Stomach (tissue), 9 donors: ENCODE measurements around the gene GRAMD1B. TPM values are rescaled to one million over a fixed set of nuclear protein-coding genes. Genes with fewer than 3 reads are reported as not detected.
"Not testable (repeated sequence)": the region's sequence is repeated elsewhere in the genome, so short reads cannot be mapped to it uniquely, and the experiment has no call there.

ENCODE experiments used
- DNase-seq, 2 donors: peaks; one replicate each; pipeline versions ENCODE4 v3.0.0 to v3.0.0-alpha.2; 2013 to 2019
- H3K27ac ChIP-seq, 5 donors: fragments of 200-600 bp in 4 of 5; sonication (generic) in 4 of 5; one replicate each; pipeline ENCODE4 v1.5.1; 2013 to 2019; ENCODE audit warnings: mild to moderate bottlenecking in 1 of 5, moderate library complexity in 1 of 5
- H3K27me3 ChIP-seq, 3 donors: fragments of 200-600 bp; sonication (generic); one replicate each; pipeline ENCODE4 v1.5.1; 2017 to 2019; ENCODE audit warnings: mixed run types in 1 of 3
- H3K36me3 ChIP-seq, 4 donors: fragments of 200-600 bp; sonication (generic); 1 replicate in 3 of 4; 2 replicates in 1 of 4; pipeline ENCODE4 v1.5.1; 2016 to 2019
- H3K4me1 ChIP-seq, 4 donors: fragments of 200-600 bp; sonication (generic); one replicate each; pipeline ENCODE4 v1.5.1; 2016 to 2019
- H3K4me3 ChIP-seq, 4 donors: fragments of 200-600 bp; sonication (generic) in 3 of 4; one replicate each; pipeline ENCODE4 v1.5.1; 2016 to 2019; ENCODE audit warnings: mild to moderate bottlenecking in 1 of 4
- H3K9me3 ChIP-seq, 4 donors: fragments of 200-600 bp; sonication (generic); one replicate each; pipeline ENCODE4 v1.5.1; 2016 to 2019
- EP300 ChIP-seq: sonication (generic); formaldehyde crosslinking; IDR thresholded peaks from one replicate; pipeline ENCODE4 v1.6.1; 2017; ENCODE audit warnings: antibody characterized with exemption
- POLR2A ChIP-seq, 4 donors: fragments of 450-650 bp; IDR thresholded peaks; one replicate each; pipeline ENCODE4 v1.6.1; 2016; ENCODE audit warnings: antibody characterized with exemption in 4 of 4, control low read depth in 2 of 4, mild to moderate bottlenecking in 1 of 4, moderate library complexity in 1 of 4
- POLR2AphosphoS5 ChIP-seq, 3 donors: sonication (generic); formaldehyde crosslinking; IDR thresholded peaks; one replicate each; pipeline ENCODE4 v1.6.1; 2016; ENCODE audit warnings: antibody characterized with exemption in 3 of 3
- WGBS, 5 donors: extraction: QIAGEN DNeasy Blood & Tissue Kit in 3 of 5; methylation state at CpG; one replicate each; pipeline versions ENCODE4 v1.1.5 to v1.1.7; 2013 to 2018; 5-methylcytosine and 5-hydroxymethylcytosine counted together
- intact Hi-C: fragments of 100-400 bp; cut with DNase I; formaldehyde crosslinking; loops from one replicate; pipeline ENCODE4 v1.15.1; 2023; ENCODE audit warnings: low total_unique reads
- polyA plus RNA-seq, 3 donors: library from polyadenylated mRNA; stranded (reverse); fragments of 200-250 nt; gene quantifications; one replicate each; pipeline ENCODE4 v1.2.3, GENCODE V29; 2013
- total RNA-seq, 5 donors: library from RNA; depleted of rRNA; stranded (reverse); fragments of >200 nt; gene quantifications; one replicate each; pipeline versions ENCODE4 v1.1.0 to v1.2.3, GENCODE V29; 2014 to 2016
- TF ChIP-seq, protein P1 (sequence below), 7 experiments: fragments of 450-650 bp in 4 of 7; fragments of 200-600 bp in 3 of 7; sonication (generic) in 3 of 7; IDR thresholded peaks; one replicate each; pipeline ENCODE4 v1.5.1; 2016 to 2019; ENCODE audit warnings: antibody characterized with exemption in 7 of 7, control low read depth in 2 of 7, mild to moderate bottlenecking in 1 of 7
- donor health status: healthy with polysubstance abuse.
- donor health status: Bipolar disorder and iron deficiency.
- donor health status: healthy.

Gene GRAMD1B
- total and polyA plus RNA-seq, 8 donors: 0.58 to 39.7 (median 12.2) TPM

DNA sequence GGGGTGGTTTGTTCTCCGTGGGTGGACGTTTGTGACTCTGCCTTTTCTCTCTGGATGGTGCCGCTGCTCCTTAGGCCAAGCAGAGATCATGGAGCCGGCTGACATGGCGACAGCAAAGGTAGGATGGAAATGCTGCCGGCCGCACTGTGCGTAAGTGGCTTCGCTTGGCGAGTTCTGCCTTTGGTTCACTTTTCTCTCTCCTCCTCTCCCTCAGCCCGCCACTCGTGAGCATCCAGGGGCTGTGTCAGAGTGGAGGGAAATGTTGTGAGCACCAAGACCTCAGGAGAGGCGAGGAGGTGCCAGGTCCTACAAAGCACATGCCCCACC is 80.5 kb downstream of the GRAMD1B start:
- no peak for DNase-seq
- intact Hi-C loops: loop anchor here (10.0 kb wide), 1 partner anchor 204 kb away; no protein-coding TSS in a partner anchor
- Histone ChIP-seq H3K27ac (no peak overlapping the region), H3K9me3 (no peaks in the 10 kb centered on the region), H3K4me3 (no peak overlapping the region), H3K36me3 (no peaks in the 10 kb centered on the region), H3K27me3 (no peaks in the 10 kb centered on the region), H3K4me1 (peaks cover 0 to 6% (median 0%) of the 10 kb centered on the region in 4 donors)
- 89 to 95% (median 92%) methylated on average over 12 to 13 of the region's 13 CpGs for WGBS, 5 donors
- no peak for TF ChIP-seq EP300
- no peak for TF ChIP-seq POLR2AphosphoS5 (IDR thresholded peaks at IDR 0.05)
- TF ChIP-seq, protein P1, sequence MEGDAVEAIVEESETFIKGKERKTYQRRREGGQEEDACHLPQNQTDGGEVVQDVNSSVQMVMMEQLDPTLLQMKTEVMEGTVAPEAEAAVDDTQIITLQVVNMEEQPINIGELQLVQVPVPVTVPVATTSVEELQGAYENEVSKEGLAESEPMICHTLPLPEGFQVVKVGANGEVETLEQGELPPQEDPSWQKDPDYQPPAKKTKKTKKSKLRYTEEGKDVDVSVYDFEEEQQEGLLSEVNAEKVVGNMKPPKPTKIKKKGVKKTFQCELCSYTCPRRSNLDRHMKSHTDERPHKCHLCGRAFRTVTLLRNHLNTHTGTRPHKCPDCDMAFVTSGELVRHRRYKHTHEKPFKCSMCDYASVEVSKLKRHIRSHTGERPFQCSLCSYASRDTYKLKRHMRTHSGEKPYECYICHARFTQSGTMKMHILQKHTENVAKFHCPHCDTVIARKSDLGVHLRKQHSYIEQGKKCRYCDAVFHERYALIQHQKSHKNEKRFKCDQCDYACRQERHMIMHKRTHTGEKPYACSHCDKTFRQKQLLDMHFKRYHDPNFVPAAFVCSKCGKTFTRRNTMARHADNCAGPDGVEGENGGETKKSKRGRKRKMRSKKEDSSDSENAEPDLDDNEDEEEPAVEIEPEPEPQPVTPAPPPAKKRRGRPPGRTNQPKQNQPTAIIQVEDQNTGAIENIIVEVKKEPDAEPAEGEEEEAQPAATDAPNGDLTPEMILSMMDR (IDR thresholded peaks at IDR 0.05): no peak
- TF ChIP-seq POLR2A (IDR thresholded peaks at IDR 0.05): no peak

DNA sequence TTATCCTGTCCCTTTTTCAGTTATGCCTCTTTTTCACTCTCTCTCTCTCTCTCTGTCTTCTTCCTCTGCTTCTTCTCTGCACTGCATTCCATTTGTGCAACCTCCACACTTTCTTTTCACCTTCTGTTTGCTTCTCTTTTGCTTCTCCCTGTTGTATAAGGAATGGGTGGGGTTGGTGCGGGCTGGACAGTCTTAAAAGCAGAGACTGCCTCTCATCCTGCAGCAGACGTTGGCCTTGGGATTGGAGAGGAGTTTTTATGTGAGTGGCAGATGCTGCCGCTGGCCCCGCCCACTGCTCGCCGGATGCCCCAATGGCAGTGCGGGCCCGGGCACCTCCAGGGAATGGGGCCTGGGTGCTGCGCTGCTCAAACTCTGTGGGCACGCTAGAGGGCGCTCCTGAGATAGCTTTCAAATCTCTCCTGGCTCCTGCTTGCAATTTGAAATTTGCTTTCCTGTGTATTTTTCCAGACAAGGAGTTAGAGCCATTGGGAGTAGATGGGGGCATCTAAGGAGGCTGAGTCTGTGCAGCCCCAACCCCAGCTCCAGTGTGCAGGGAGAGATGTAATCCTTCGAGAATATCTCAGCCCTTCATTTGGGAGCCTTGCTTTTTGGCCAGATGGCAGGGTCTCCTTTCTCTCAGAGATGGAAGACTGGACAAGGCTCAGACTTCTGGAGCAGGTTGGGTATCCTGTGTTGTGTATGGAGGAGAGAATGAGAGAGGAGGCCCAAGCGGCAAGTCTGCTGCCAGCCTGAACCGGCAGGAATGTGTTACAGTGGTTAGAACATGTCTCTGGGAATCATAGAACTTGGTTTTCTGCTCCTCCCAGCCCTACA is 81.2 kb downstream of the GRAMD1B start:
- DNase-seq: peak; percentile 88 to 96
- WGBS, 5 donors: 18 to 21% (median 19%) methylated on average over 14 of the region's 14 CpGs
- intact Hi-C loops: loop anchor here (10.0 kb wide), 1 partner anchor 204 kb away; no protein-coding TSS in a partner anchor
- no peaks in the 10 kb centered on the region for H3K9me3 ChIP-seq
- H3K4me3 ChIP-seq: no peak overlapping the region
- TF ChIP-seq POLR2AphosphoS5 (IDR thresholded peaks at IDR 0.05): peak in 1 of 3 donors; percentile 57
- no peak for TF ChIP-seq POLR2A (IDR thresholded peaks at IDR 0.05)
- TF ChIP-seq, protein P1 (IDR thresholded peaks at IDR 0.05): peak in 5 of 7 experiments; percentile 70 to 78 (median 76)
- TF ChIP-seq EP300: no peak
- no peaks in the 10 kb centered on the region for H3K27me3 ChIP-seq
- H3K27ac ChIP-seq: no peak overlapping the region
- no peaks in the 10 kb centered on the region for H3K36me3 ChIP-seq
- peaks cover 0 to 6% (median 0%) of the 10 kb centered on the region in 4 donors for H3K4me1 ChIP-seq

DNA sequence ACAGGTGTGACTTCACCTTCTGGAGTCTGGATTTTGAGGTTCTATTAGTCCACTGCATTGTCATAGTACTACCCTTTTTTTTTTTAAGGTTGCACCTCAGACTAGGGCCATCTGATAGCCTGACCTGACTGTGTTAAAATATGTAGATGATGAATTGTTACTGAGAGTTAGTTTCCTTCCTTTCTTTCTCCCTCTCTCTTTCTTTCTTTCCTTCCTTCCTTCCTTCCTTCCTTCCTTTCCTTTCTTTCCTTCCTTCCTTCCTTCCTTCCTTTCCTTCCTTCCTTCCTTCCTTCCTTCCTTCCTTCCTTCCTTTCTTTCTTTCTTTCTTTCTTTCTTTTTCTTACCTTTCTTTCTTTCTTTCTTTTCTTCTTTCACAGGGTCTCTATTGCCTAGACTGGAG is 83.2 kb downstream of the GRAMD1B start:
- not testable (repeated sequence) for H3K4me3 ChIP-seq, H3K27me3 ChIP-seq, H3K27ac ChIP-seq, H3K4me1 ChIP-seq, DNase-seq, H3K9me3 ChIP-seq, H3K36me3 ChIP-seq
- intact Hi-C loops: loop anchor here (10.0 kb wide), 1 partner anchor 201 kb away; no protein-coding TSS in a partner anchor

DNA sequence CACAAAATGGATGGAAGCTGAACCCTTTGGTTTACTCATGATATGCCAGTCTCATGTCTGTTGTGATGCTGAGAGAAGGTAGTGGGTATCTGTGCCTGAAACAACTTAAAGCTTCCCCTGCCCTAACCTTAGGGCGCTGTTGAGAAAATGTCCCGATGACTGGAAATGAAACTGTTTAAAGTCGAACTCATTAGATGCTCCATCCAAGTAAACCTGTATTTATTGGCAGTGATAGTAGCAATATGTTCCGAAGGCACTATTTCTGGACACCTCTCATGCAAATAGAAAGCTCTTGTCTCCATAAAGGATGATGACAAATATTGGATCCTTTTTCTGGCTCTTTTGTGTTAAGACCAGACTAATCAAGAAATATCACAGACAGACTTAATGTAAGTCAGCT is 86.2 kb downstream of the GRAMD1B start:
- H3K27ac ChIP-seq: no peak overlapping the region
- H3K36me3 ChIP-seq: no peaks in the 10 kb centered on the region
- no peaks in the 10 kb centered on the region for H3K9me3 ChIP-seq
- intact Hi-C loops: loop anchor here (10.0 kb wide), 1 partner anchor 199 kb away; no protein-coding TSS in a partner anchor
- TF ChIP-seq EP300 (no peak), POLR2AphosphoS5 (IDR thresholded peaks at IDR 0.05) (no peak)
- TF ChIP-seq, protein P1 (IDR thresholded peaks at IDR 0.05): no peak
- H3K4me1 ChIP-seq: peaks cover 0 to 2% (median 0%) of the 10 kb centered on the region in 4 donors
- H3K4me3 ChIP-seq: no peak overlapping the region
- peaks cover 0 to 14% (median 8%) of the 10 kb centered on the region in 3 donors for H3K27me3 ChIP-seq
- 88 to 93% (median 93%) methylated on average over 4 of the region's 4 CpGs for WGBS, 5 donors
- no peak for DNase-seq
